Panc1 (cell line): Measurements from ENCODE around the gene ATXN10.

ENCODE experiments used
- POLR2AphosphoS5 ChIP-seq: IDR thresholded peaks from 2 replicates; pipeline ENCODE4 v1.6.1; 2012; ENCODE audit warnings: mild to moderate bottlenecking, low read depth, low read length, moderate library complexity
- TF ChIP-seq, protein P1 (sequence below): fragments of 450-650 bp; IDR thresholded peaks from 2 replicates; pipeline ENCODE4 v1.5.1; 2017; ENCODE audit warnings: mild to moderate bottlenecking

DNA sequence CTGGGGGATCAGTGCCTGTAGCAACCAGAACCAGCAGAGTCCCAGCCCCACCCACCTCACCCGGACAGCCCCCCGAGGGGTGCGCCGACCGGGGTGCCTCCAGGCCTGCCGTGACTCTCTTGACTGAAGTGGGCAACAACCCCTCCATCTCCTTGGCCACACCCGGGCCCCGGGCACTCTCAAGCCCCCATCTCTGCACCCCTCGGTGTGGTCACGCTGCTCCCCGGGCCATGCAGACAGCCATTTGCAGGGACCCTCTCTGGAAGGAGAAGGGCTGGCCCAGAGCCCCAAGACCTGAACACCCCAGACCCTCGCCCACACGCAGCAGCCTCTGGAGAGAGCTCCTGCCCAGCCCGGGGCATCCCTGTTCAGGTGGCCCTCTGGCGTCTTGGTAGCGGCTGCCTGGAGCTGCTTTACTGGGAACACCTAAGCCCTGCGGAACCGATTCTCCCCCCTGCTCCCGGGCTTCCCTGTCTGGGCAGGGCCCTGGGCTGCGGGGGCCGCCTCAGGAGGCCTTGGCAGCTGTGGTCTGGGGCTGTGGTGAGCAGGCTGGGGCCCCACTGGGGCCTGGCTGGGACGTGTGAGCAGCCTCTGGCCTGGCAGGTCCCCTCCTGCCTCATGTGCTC lies 220.5 kb downstream of the ATXN10 start:
- TF ChIP-seq POLR2AphosphoS5: no peak
- TF ChIP-seq, protein P1, sequence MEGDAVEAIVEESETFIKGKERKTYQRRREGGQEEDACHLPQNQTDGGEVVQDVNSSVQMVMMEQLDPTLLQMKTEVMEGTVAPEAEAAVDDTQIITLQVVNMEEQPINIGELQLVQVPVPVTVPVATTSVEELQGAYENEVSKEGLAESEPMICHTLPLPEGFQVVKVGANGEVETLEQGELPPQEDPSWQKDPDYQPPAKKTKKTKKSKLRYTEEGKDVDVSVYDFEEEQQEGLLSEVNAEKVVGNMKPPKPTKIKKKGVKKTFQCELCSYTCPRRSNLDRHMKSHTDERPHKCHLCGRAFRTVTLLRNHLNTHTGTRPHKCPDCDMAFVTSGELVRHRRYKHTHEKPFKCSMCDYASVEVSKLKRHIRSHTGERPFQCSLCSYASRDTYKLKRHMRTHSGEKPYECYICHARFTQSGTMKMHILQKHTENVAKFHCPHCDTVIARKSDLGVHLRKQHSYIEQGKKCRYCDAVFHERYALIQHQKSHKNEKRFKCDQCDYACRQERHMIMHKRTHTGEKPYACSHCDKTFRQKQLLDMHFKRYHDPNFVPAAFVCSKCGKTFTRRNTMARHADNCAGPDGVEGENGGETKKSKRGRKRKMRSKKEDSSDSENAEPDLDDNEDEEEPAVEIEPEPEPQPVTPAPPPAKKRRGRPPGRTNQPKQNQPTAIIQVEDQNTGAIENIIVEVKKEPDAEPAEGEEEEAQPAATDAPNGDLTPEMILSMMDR: no peak
